ENCODE measurements around the gene ACTR6. TPM values are rescaled to one million over a fixed set of nuclear protein-coding genes. Genes with fewer than 3 reads are reported as not detected.

The ACTR6 gene
- total and polyA plus RNA-seq, 10 of the 15 experiments (the other 5 are each of a cell fraction or from before 2014, with no cell fraction given) = 17.4 to 62.4 (median 40.5) TPM

DNA sequence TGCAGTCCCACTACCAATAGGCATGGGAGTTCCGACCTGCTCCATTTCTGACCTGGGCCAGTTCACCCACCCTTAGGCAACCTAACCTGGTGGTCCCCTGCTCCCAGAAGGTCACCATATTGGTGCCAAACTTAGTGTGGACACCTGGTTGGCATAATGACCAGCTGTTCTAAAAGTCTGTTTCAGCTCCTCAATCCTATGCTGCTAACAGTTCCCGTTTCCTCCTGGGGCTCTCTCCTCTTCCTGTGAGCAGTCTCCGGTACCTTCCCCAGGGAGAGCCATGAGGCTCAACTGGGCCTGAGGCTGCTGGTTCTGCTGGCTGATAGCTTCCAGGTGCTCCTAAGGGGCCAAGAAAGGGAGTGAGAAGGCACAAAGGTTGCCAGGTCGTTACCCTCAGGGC, 42.1 kb upstream of the ACTR6 start:
- Histone ChIP-seq H3K4me2 (ENCODE audit: control insufficient read depth, insufficient read depth) (no peak overlapping the region), H3K36me3 (ENCODE audit: control insufficient read depth in 2 of 2, insufficient read depth in 2 of 2, low read length in 1 of 2) (no peaks in the 10 kb centered on the region), H2AFZ (ENCODE audit: control insufficient read depth, low read depth, low read length) (no peak overlapping the region), H3K27ac (ENCODE audit: control insufficient read depth, insufficient read depth) (no peak overlapping the region), H3K4me3 (no peak overlapping the region), H3K79me2 (ENCODE audit: control insufficient read depth, insufficient read depth, low read length) (no peaks in the 10 kb centered on the region), H3K9me3 (replicated peaks; ENCODE audit: control insufficient read depth, insufficient read depth, low read length) (no peaks in the 10 kb centered on the region), H4K20me1 (ENCODE audit: control insufficient read depth, insufficient read depth) (no peaks in the 10 kb centered on the region), H3K4me1 (ENCODE audit: control insufficient read depth, insufficient read depth, low read length) (0 out of 2 replicates have a peak, but pooled peaks cover 3% of the 10 kb centered on the region), H3K9ac (ENCODE audit: control insufficient read depth, insufficient read depth, low read length) (no peak overlapping the region), H3K27me3 (replicated peaks in 1 of 2; ENCODE audit: control insufficient read depth in 2 of 2, insufficient read depth in 2 of 2, low read length in 1 of 2) (no peaks in the 10 kb centered on the region)
- no TSS peak for BruUV-seq (replicated peaks)
- no peak for ATAC-seq
- CTCF ChIA-PET = interaction anchor here (1.0 kb wide), 1 partner anchor 15 kb away, joined by 4 read pairs; no protein-coding TSS in a partner anchor
- POLR2A ChIA-PET = interaction anchor here (0.6 kb wide), 1 partner anchor 23 kb away, joined by 4 read pairs; no protein-coding TSS in a partner anchor
- DNase-seq (ENCODE audit: low read depth, low spot score) = no peak
- WGBS (ENCODE audit: insufficient coverage, insufficient replicate concordance, low lambda C conversion rate, missing lambda C conversion rate) = 59% methylated on average over 4 of the region's 4 CpGs
- SMC1A ChIA-PET (ENCODE audit: uncharacterized antibody, unreplicated experiment) = interaction anchor here (1.5 kb wide), 1 partner anchor 26 kb away, joined by 3 read pairs; no protein-coding TSS in a partner anchor
- RAD21 ChIA-PET (ENCODE audit: unreplicated experiment) = no interaction called here
- intact Hi-C loops (cut with micrococcal nuclease; ENCODE audit: unreplicated experiment) = loop anchor here (10.0 kb wide), 1 partner anchor 396 kb away; no protein-coding TSS in a partner anchor
- TF ChIP-seq RCOR1 (conservative IDR thresholded peaks at IDR 0.05; ENCODE audit: low read depth, low read length) (no peak), TCF7 (IDR thresholded peaks at IDR 0.05; ENCODE audit: borderline replicate concordance) (no peak), SREBF1 (IDR thresholded peaks at IDR 0.05; ENCODE audit: low read length) (no peak)
- TF ChIP-seq, protein P1, sequence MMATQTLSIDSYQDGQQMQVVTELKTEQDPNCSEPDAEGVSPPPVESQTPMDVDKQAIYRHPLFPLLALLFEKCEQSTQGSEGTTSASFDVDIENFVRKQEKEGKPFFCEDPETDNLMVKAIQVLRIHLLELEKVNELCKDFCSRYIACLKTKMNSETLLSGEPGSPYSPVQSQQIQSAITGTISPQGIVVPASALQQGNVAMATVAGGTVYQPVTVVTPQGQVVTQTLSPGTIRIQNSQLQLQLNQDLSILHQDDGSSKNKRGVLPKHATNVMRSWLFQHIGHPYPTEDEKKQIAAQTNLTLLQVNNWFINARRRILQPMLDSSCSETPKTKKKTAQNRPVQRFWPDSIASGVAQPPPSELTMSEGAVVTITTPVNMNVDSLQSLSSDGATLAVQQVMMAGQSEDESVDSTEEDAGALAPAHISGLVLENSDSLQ (IDR thresholded peaks at IDR 0.05) = no peak
- TF ChIP-seq, protein P2, sequence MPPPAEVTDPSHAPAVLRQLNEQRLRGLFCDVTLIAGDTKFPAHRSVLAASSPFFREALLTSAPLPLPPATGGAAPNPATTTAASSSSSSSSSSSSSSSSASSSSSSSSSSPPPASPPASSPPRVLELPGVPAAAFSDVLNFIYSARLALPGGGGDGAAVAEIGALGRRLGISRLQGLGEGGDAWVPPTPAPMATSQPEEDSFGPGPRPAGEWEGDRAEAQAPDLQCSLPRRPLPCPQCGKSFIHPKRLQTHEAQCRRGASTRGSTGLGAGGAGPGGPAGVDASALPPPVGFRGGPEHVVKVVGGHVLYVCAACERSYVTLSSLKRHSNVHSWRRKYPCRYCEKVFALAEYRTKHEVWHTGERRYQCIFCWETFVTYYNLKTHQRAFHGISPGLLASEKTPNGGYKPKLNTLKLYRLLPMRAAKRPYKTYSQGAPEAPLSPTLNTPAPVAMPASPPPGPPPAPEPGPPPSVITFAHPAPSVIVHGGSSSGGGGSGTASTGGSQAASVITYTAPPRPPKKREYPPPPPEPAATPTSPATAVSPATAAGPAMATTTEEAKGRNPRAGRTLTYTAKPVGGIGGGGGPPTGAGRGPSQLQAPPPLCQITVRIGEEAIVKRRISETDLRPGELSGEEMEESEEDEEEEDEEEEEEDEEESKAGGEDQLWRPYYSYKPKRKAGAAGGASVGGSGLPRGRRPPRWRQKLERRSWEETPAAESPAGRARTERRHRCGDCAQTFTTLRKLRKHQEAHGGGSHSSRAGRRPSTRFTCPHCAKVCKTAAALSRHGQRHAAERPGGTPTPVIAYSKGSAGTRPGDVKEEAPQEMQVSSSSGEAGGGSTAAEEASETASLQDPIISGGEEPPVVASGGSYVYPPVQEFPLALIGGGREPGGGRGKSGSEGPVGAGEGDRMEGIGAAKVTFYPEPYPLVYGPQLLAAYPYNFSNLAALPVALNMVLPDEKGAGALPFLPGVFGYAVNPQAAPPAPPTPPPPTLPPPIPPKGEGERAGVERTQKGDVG (CRISPR knock-in tag; IDR thresholded peaks at IDR 0.05) = no peak
- TF ChIP-seq, protein P3, sequence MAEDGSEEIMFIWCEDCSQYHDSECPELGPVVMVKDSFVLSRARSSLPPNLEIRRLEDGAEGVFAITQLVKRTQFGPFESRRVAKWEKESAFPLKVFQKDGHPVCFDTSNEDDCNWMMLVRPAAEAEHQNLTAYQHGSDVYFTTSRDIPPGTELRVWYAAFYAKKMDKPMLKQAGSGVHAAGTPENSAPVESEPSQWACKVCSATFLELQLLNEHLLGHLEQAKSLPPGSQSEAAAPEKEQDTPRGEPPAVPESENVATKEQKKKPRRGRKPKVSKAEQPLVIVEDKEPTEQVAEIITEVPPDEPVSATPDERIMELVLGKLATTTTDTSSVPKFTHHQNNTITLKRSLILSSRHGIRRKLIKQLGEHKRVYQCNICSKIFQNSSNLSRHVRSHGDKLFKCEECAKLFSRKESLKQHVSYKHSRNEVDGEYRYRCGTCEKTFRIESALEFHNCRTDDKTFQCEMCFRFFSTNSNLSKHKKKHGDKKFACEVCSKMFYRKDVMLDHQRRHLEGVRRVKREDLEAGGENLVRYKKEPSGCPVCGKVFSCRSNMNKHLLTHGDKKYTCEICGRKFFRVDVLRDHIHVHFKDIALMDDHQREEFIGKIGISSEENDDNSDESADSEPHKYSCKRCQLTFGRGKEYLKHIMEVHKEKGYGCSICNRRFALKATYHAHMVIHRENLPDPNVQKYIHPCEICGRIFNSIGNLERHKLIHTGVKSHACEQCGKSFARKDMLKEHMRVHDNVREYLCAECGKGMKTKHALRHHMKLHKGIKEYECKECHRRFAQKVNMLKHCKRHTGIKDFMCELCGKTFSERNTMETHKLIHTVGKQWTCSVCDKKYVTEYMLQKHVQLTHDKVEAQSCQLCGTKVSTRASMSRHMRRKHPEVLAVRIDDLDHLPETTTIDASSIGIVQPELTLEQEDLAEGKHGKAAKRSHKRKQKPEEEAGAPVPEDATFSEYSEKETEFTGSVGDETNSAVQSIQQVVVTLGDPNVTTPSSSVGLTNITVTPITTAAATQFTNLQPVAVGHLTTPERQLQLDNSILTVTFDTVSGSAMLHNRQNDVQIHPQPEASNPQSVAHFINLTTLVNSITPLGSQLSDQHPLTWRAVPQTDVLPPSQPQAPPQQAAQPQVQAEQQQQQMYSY (CRISPR knock-in tag; IDR thresholded peaks at IDR 0.05) = no peak
- FAIRE-seq = no peak
- in situ Hi-C loops (cut with MboI) = no loop called here

Data from GM12878 (cell line).